HFF-Myc (cell line): ENCODE results near the gene TENM4.

Experiments used
- DNase-seq: peaks from one replicate; pipeline ENCODE4 v3.0.0-alpha.2; 2011; ENCODE audit warnings: low read depth; ENCODE audit errors: extremely low read depth
- H3K4me3 ChIP-seq: replicated peaks from 2 replicates; pipeline ENCODE4 v1.5.1; 2011; ENCODE audit warnings: low read depth, mild to moderate bottlenecking, control low read depth, low read length
- TF ChIP-seq, protein P1 (sequence below): IDR thresholded peaks from 2 replicates; pipeline ENCODE4 v1.5.1; 2012; ENCODE audit warnings: mild to moderate bottlenecking, low read depth, low read length, control low read depth; ENCODE audit errors: missing control alignments

TENM4 gene

GRCh38 chr11:78932757-78933156, 508.1 kb downstream of the TENM4 start:
- no peak for DNase-seq
- H3K4me3 ChIP-seq, result no peak overlapping the region
- TF ChIP-seq, protein P1, sequence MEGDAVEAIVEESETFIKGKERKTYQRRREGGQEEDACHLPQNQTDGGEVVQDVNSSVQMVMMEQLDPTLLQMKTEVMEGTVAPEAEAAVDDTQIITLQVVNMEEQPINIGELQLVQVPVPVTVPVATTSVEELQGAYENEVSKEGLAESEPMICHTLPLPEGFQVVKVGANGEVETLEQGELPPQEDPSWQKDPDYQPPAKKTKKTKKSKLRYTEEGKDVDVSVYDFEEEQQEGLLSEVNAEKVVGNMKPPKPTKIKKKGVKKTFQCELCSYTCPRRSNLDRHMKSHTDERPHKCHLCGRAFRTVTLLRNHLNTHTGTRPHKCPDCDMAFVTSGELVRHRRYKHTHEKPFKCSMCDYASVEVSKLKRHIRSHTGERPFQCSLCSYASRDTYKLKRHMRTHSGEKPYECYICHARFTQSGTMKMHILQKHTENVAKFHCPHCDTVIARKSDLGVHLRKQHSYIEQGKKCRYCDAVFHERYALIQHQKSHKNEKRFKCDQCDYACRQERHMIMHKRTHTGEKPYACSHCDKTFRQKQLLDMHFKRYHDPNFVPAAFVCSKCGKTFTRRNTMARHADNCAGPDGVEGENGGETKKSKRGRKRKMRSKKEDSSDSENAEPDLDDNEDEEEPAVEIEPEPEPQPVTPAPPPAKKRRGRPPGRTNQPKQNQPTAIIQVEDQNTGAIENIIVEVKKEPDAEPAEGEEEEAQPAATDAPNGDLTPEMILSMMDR, result no peak

DNA sequence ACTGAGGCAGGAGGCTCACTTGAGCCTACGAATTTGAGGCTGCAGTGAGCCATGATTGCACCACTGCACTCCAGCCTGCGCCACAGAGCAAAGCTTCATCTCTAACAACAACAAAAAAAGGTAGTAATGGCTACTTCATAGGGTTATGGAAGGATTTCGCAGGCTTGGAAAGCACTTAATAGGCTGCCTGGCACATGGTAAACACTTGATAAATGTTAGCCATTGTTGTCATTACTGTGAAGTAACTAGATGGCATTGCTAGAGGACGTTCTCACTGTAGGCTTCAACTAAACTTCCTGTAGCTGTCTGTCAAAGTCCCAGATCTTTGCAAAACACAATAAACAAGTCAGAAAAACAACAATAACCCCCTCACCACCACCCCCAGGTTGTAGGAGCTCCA, 508.9 kb downstream of the TENM4 start:
- DNase-seq, result no peak
- H3K4me3 ChIP-seq, result no peak overlapping the region
- TF ChIP-seq, protein P1, result no peak

- TF ChIP-seq, protein P1, result no peak
- no peak overlapping the region for H3K4me3 ChIP-seq
- no peak for DNase-seq
Observed at GRCh38 chr11:78930810-78931523, 509.9 kb downstream of the TENM4 start.

DNA sequence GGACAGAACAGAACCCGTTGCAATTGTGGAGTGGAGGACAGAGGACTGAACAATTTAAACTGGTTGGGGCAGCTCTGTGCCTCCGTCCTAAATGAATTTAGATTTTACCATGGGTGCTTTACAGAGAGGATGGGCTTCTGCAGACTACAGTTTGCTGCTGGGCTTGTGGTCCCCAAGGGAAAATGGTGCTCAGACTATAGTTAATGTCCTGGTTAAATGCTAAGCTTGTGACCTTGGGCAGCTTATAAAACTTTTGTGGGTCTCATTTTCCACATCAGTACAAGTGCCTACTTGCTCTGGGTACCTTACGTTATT, 511.0 kb downstream of the TENM4 start:
- DNase-seq, result no peak
- TF ChIP-seq, protein P1, result no peak

DNA sequence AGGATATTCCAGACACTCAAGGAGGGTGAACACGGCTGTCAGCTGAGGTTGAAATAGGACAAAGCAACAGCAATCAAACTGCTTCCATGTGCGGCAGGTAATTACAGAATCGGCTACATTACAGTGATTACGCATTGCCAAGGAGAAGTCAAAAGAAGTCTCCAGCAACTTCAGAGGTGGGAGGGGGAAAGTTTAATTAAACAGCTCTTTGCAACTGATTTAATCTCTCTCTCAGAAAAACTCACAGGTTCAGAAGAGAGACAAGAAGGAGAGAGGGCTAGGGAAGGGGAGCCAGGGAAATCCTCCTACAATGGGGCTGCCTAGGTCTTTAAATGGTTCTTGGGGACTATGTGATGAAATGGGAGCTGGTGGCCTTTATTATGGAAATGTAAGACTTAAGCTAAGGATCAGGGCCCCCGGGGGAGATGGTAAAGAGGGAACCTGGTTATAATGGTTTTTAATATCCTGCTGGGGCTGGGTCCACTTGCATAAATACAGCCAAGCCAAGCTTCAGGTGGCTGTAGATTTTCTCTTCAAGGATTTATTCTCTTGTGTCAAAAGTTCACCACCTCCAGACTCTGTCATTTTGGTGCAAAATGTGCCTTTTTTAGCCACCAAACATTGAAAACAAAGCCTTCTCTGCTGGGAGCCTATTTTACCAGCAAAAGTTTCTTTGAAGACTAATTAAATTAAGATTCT, 511.5 kb downstream of the TENM4 start:
- no peak for DNase-seq
- H3K4me3 ChIP-seq, result no peak overlapping the region
- TF ChIP-seq, protein P1, result no peak

More for the DNA sequence above, 511.0 kb downstream of the TENM4 start:
- no peak overlapping the region for H3K4me3 ChIP-seq

- H3K4me3 ChIP-seq, result no peak overlapping the region
- no peak for DNase-seq
- TF ChIP-seq, protein P1, result no peak
Observed at GRCh38 chr11:78927511-78927910, 513.3 kb downstream of the TENM4 start.
